ENCODE data around the gene TTLL13. TPM values are rescaled to one million over a fixed set of nuclear protein-coding genes. Genes with fewer than 3 reads are reported as not detected.

The TTLL13 gene
- total RNA-seq (2021; fragmentation: NEBNext Ultra II Directional; extraction: Animal tissue kit (Norgen Biotek cat#: 25700)) (0.19 TPM in 1 of 2 replicates, not detected in the other), polyA plus RNA-seq (2011; rRNA removed) (0.03 and 0.05 TPM in 2 replicates), polyA minus RNA-seq (2011; rRNA and poly(A)+ RNA removed) (0.09 and 0.27 TPM in 2 replicates)
- not detected for polyA plus RNA-seq (2011; cell fraction: cytosol; rRNA removed)
- 0.16 TPM for polyA plus RNA-seq (2011; cell fraction: nucleus; rRNA removed)
- polyA plus RNA-seq (2012, experiment 1 of 2): 0.39 TPM in 1 of 4 replicates, not detected in the others
- polyA plus RNA-seq (2012, experiment 2 of 2): not detected
- polyA plus RNA-seq (2013, experiment 1 of 2): 0.02 TPM
- 0.04 TPM for polyA plus RNA-seq (2013, experiment 2 of 2)
- not detected for polyA minus RNA-seq (2011; cell fraction: cytosol; rRNA and poly(A)+ RNA removed)
- polyA minus RNA-seq (2011; cell fraction: nucleus; rRNA and poly(A)+ RNA removed): not detected
- long read RNA-seq, experiment 1: 0 reads
- long read RNA-seq, experiment 2, partial matches to known transcripts: 0 of 1 reads
- long read RNA-seq, experiment 2, other reads (novel, unspliced or antisense): 1 of 1 reads

DNA sequence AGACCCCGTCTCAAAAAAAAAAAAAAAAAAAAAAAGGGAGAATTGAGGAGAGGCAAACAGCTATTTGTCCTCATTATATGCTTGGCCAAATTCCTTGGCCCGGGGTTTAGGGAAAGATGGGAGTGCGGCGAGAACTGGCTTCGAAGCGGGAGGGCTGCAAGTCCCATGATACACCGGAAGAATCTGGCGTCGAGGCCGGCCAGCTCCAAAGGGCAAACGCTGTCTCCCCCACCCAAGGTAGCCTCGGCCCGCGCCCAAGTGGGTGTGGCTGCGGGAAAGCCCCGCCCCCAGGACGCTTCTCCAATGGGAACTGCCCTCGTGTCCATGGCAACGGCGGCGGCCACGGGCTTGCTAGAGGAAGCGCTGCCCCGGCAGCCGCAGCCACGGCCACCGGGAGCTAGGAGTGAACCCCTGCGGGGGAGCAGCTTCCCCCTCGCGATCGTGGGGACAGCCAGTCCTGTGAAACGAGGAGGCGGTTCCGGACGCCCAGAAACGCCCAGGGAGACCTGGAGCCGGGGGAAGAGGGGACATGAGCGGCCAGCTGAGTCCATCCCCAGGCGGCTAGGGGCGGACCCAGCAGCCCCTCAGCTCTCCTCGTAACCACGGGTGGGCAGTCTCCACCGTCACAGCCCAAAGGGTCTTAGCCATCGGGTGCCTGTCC is at the start of gene TTLL13:
Gene TTLL13, plus strand, starts transcription at position 354 of the 661 bp plus-strand sequence. CDS start 1,075 bp downstream, outside the sequence.
- H3K23me2 ChIP-seq (ENCODE audit: low read depth, low read length): peaks cover 2% of the 10 kb centered on the region; the same call in 1 of the 2 replicates
- no peak for FAIRE-seq
- no peak for TF ChIP-seq NRF1 (IDR thresholded peaks at IDR 0.05; ENCODE audit: low read depth, low read length)
- TF ChIP-seq CHD1 (IDR thresholded peaks at IDR 0.05; ENCODE audit: low read depth, low read length): no peak
- peak; percentile 71 for TF ChIP-seq KDM4A (IDR thresholded peaks at IDR 0.05; ENCODE audit: low read depth, low read length, severe bottlenecking)
- no peak for TF ChIP-seq CREB1 (IDR thresholded peaks at IDR 0.05)
- TF ChIP-seq USF2 (IDR thresholded peaks at IDR 0.05; ENCODE audit: low read length): no peak
- peak; percentile 64 for TF ChIP-seq ASH2L (IDR thresholded peaks at IDR 0.05; ENCODE audit: low read length)
- TF ChIP-seq, protein P1, sequence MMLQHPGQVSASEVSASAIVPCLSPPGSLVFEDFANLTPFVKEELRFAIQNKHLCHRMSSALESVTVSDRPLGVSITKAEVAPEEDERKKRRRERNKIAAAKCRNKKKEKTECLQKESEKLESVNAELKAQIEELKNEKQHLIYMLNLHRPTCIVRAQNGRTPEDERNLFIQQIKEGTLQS (IDR thresholded peaks at IDR 0.05; ENCODE audit: insufficient read depth, low read depth, low read length): no peak

More for the DNA sequence above, at the start of gene TTLL13:
- H3K27ac ChIP-seq (ENCODE audit: low read depth, low read length): no peak within 1 kb of the TSS
- no peak within 1 kb of the TSS for H3K14ac ChIP-seq (ENCODE audit: insufficient read length)
- H3K27me3 ChIP-seq (replicated peaks in 1 of 4; ENCODE audit: control insufficient read depth in 3 of 4, extremely low read depth in 1 of 4, insufficient read depth in 3 of 4, low read length in 3 of 4): peaks cover 0 to 3% (median 1%) of the 10 kb centered on the region in 4 experiments; a peak in 1 of 7 replicates
- H2BK20ac ChIP-seq (ENCODE audit: low read length): no peak within 1 kb of the TSS; the same call in 1 of the 2 replicates
- no peaks in the 10 kb centered on the region for H3K36me3 ChIP-seq (ENCODE audit: control insufficient read depth in 2 of 4, insufficient read depth in 4 of 4, low read length in 3 of 4)
- no peak within 1 kb of the TSS for H2BK120ac ChIP-seq (replicated peaks; ENCODE audit: low read depth, low read length)
- H3K9me3 ChIP-seq (ENCODE audit: insufficient read depth in 2 of 2, low read depth in 1 of 2, low read length in 1 of 2): peaks cover 0 to 2% of the 10 kb centered on the region in 2 experiments; a peak in 1 of 4 replicates
- H2BK12ac ChIP-seq (ENCODE audit: low read depth, low read length): peak within 1 kb of the TSS; percentile 68; the same call in 1 of the 2 replicates
- H3K23ac ChIP-seq (ENCODE audit: insufficient read length): no peak within 1 kb of the TSS
- H2AFZ ChIP-seq (ENCODE audit: low read length): peak within 1 kb of the TSS; percentile 90; the same call in 1 of the 2 replicates
- H3K18ac ChIP-seq (ENCODE audit: extremely low read depth, low read length): no peak within 1 kb of the TSS; the same call in 1 of the 2 replicates
- no peak within 1 kb of the TSS; the same call in 1 of the 2 replicates for H2BK5ac ChIP-seq (ENCODE audit: low read depth, low read length)
- peak within 1 kb of the TSS; percentile 10 for H4K91ac ChIP-seq (replicated peaks; ENCODE audit: insufficient read length, low read length)
- CTCF ChIA-PET (ENCODE audit: partially characterized antibody): interaction anchor here (0.6 to 2.1 kb wide), 19 partner anchors 9 to 326 kb away, joined by 3 to 17 read pairs (median 4); partner anchors contain the start of genes CIB1, GDPGP1 and ZNF774
- H3K4ac ChIP-seq (replicated peaks; ENCODE audit: insufficient read length, low read depth, low read length): no peak within 1 kb of the TSS
- peak within 1 kb of the TSS; percentile 88 to 96 for H3K4me2 ChIP-seq (ENCODE audit: insufficient read depth in 1 of 2, low read depth in 2 of 2, low read length in 2 of 2)
- peak within 1 kb of the TSS; percentile 64 to 75 (median 66) for H3K4me3 ChIP-seq (ENCODE audit: extremely low read depth in 1 of 4, insufficient read depth in 2 of 4, low read depth in 3 of 4, low read length in 4 of 4)
- no peaks in the 10 kb centered on the region for H3K79me2 ChIP-seq (ENCODE audit: control insufficient read depth in 1 of 2, insufficient read depth in 2 of 2, low read length in 2 of 2)
- H4K8ac ChIP-seq (ENCODE audit: extremely low read depth, insufficient read depth, low read length): peak within 1 kb of the TSS; percentile 62
- no peak within 1 kb of the TSS for H4K5ac ChIP-seq (ENCODE audit: insufficient read length, low read depth, low read length)
- no peak within 1 kb of the TSS for H2AK5ac ChIP-seq (ENCODE audit: low read depth, low read length)
- no peak within 1 kb of the TSS for H3K56ac ChIP-seq (replicated peaks; ENCODE audit: insufficient read length, low read depth, low read length)
- peak within 1 kb of the TSS in 1 of 4 experiments; percentile 35; a peak in 1 of 7 replicates for H3K9ac ChIP-seq (replicated peaks in 1 of 4; ENCODE audit: extremely low read depth in 1 of 4, low read depth in 3 of 4, low read length in 3 of 4)
- peaks cover 0 to 4% (median 0%) of the 10 kb centered on the region in 4 experiments; a peak in 2 of 7 replicates for H3K4me1 ChIP-seq (replicated peaks in 1 of 4; ENCODE audit: control insufficient read depth in 3 of 4, insufficient read depth in 4 of 4, low read length in 3 of 4)
- POLR2A ChIA-PET (ENCODE audit: partially characterized antibody): interaction anchor here (1.0 to 1.9 kb wide), 7 partner anchors 9 to 23 kb away, joined by 3 to 9 read pairs (median 4); partner anchors contain the start of genes CIB1, GDPGP1 and NGRN
- peak; percentile 67 to 100 for DNase-seq (ENCODE audit: low read depth in 1 of 2, low spot score in 2 of 2)
- 2% methylated on average over 35 of the region's 44 CpGs; no CpG with 5 or more reads in 1 of the 2 experiments for WGBS, 2 experiments (ENCODE audit: extremely low coverage in 1 of 2, insufficient coverage in 1 of 2, insufficient read length in 1 of 2, insufficient replicate concordance in 2 of 2, low coverage in 1 of 2, low lambda C conversion rate in 2 of 2, missing lambda C conversion rate in 1 of 2)
- H3K79me1 ChIP-seq (ENCODE audit: low read depth, low read length): no peaks in the 10 kb centered on the region
- H4K20me1 ChIP-seq (replicated peaks in 1 of 2; ENCODE audit: control insufficient read depth in 1 of 2, insufficient read depth in 2 of 2, low read length in 2 of 2): no peaks in the 10 kb centered on the region
- H2BK15ac ChIP-seq (ENCODE audit: low read length): 0 out of 2 replicates have a peak within 1 kb of the TSS, but pooled peaks have one; percentile 95
